Ovary (tissue), 9 donors: ENCODE measurements around the gene MATN3. TPM values are rescaled to one million over a fixed set of nuclear protein-coding genes. Genes with fewer than 3 reads are reported as not detected.
A peak's percentile ranks its signal among the peaks of the same experiment; 100 is the strongest.

Source experiments
- DNase-seq, 5 donors: peaks; one replicate each; pipeline ENCODE4 v3.0.0-alpha.2; 2019 to 2020
- H3K27ac ChIP-seq, 2 donors: fragments of 200-600 bp; one replicate each; pipeline versions ENCODE4 v1.5.1 to v1.8.0; 2019 to 2022
- H3K27me3 ChIP-seq: fragments of 200-600 bp; one replicate; pipeline ENCODE4 v1.8.0; 2022
- H3K36me3 ChIP-seq: fragments of 200-600 bp; sonication (generic); one replicate; pipeline ENCODE4 v1.5.1; 2019
- H3K4me1 ChIP-seq: one replicate; pipeline ENCODE4 v1.8.1; 2013; ENCODE audit warnings: mild to moderate bottlenecking, moderate library complexity; ENCODE audit not compliant: insufficient read depth
- H3K4me3 ChIP-seq: fragments of 200-600 bp; sonication (generic); one replicate; pipeline ENCODE4 v1.5.1; 2017
- H3K9me3 ChIP-seq, 2 donors: fragments of 200-600 bp in 1 of 2; sonication (generic) in 1 of 2; one replicate each; pipeline versions ENCODE4 v1.5.1 to v1.8.1; 2013 to 2019; ENCODE audit warnings: mild to moderate bottlenecking in 1 of 2, moderate library complexity in 1 of 2
- EP300 ChIP-seq: sonication (generic); formaldehyde crosslinking; IDR thresholded peaks from one replicate; pipeline ENCODE4 v1.6.1; 2017; ENCODE audit warnings: antibody characterized with exemption
- POLR2A ChIP-seq: fragments of 450-650 bp; IDR thresholded peaks from one replicate; pipeline ENCODE4 v1.6.1; 2017; ENCODE audit warnings: antibody characterized with exemption, mild to moderate bottlenecking, moderate library complexity
- WGBS, 3 donors: extraction: QIAGEN DNeasy Blood & Tissue Kit in 1 of 3; methylation state at CpG; one replicate each; pipeline versions ENCODE4 v1.1.5 to v1.1.7; 2013 to 2017; 5-methylcytosine and 5-hydroxymethylcytosine counted together
- intact Hi-C, 4 donors: fragments of 100-400 bp; cut with DNase I; formaldehyde crosslinking; loops; one replicate each; pipeline versions ENCODE4 v1.11.0 to v1.15.1; 2022 to 2023
- polyA plus RNA-seq, 2 donors: library from polyadenylated mRNA; stranded (reverse); fragments of 200-250 nt in 1 of 2; fragments of 350-450 nt in 1 of 2; fragmentation: Illumina TruSeq in 1 of 2; extraction: RNeasy Lipid Tissue Mini Kit (QIAGEN cat#74804) in 1 of 2; gene quantifications; one replicate each; pipeline ENCODE4 v1.2.3, GENCODE V29; 2013 to 2014
- total RNA-seq, 7 donors: library from RNA; depleted of rRNA in 2 of 7; stranded (reverse); fragments of >200 nt in 2 of 7; fragmentation: NEBNext Ultra II Directional in 3 of 7; extraction: Animal tissue kit (Norgen Biotek cat#: 25700) in 3 of 7; gene quantifications; one replicate each; pipeline versions ENCODE4 v1.1.0 to v1.2.4, GENCODE V29; 2016 to 2023
- TF ChIP-seq, protein P1 (sequence below), 3 donors: fragments of 450-650 bp in 2 of 3; fragments of 200-600 bp in 1 of 3; IDR thresholded peaks; one replicate each; pipeline versions ENCODE4 v1.5.1 to v1.8.0; 2016 to 2022; ENCODE audit warnings: antibody characterized with exemption in 3 of 3, mild to moderate bottlenecking in 1 of 3
- donor health status: DM: no; HTN: no; CAD: no; lungs with moderate emphysema.
- donor health status: DM: no; HTN: no; CAD: no.
- donor health status: Bipolar disorder and iron deficiency.
- donor health status: DM: yes; HTN: yes; CAD: no.
- donor health status: DM: no; HTN: no; CAD: no.
- donor health status: DM: yes; HTN: yes; CAD: no.

The MATN3 gene
- total and polyA plus RNA-seq, 9 donors = 0.34 to 2.5 (median 0.73) TPM

GRCh38 chr2:20057268-20057667 is 44.8 kb upstream of the MATN3 start:
- DNase-seq = no peak
- H3K36me3 ChIP-seq = no peaks in the 10 kb centered on the region
- H3K4me3 ChIP-seq = no peak overlapping the region
- TF ChIP-seq, protein P1, sequence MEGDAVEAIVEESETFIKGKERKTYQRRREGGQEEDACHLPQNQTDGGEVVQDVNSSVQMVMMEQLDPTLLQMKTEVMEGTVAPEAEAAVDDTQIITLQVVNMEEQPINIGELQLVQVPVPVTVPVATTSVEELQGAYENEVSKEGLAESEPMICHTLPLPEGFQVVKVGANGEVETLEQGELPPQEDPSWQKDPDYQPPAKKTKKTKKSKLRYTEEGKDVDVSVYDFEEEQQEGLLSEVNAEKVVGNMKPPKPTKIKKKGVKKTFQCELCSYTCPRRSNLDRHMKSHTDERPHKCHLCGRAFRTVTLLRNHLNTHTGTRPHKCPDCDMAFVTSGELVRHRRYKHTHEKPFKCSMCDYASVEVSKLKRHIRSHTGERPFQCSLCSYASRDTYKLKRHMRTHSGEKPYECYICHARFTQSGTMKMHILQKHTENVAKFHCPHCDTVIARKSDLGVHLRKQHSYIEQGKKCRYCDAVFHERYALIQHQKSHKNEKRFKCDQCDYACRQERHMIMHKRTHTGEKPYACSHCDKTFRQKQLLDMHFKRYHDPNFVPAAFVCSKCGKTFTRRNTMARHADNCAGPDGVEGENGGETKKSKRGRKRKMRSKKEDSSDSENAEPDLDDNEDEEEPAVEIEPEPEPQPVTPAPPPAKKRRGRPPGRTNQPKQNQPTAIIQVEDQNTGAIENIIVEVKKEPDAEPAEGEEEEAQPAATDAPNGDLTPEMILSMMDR (IDR thresholded peaks at IDR 0.05) = no peak
- TF ChIP-seq EP300 (no peak), POLR2A (no peak)
- no peaks in the 10 kb centered on the region for H3K27me3 ChIP-seq
- intact Hi-C loops = no loop called here
- no peak overlapping the region for H3K27ac ChIP-seq
- 90 to 94% (median 91%) methylated on average over 1 of the region's 1 CpG for WGBS, 3 donors
- H3K4me1 ChIP-seq = peaks cover 1% of the 10 kb centered on the region
- no peaks in the 10 kb centered on the region for H3K9me3 ChIP-seq

DNA sequence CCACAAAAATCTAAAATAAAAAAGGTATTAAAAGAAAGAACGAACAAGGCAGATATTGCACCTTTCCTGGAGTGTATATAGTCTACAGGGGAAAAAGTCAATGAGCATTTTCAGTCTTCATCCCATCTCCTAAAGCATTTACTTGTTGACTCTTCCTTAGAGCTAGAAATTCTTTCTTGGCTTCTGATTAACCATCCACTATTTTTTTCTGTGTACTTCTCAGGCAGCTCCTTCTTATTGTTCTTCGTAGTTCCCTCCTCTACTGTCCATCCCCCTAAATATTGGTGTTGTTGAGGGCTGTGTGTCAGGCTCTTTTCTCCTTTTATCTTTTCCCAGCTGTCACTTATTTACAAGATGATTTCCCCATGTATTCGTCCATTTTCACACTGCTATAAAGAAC is 42.5 kb upstream of the MATN3 start:
- Histone ChIP-seq H3K4me3 (no peak overlapping the region), H3K27me3 (no peaks in the 10 kb centered on the region), H3K9me3 (no peaks in the 10 kb centered on the region), H3K4me1 (peaks cover 1% of the 10 kb centered on the region), H3K27ac (no peak overlapping the region), H3K36me3 (no peaks in the 10 kb centered on the region)
- DNase-seq = no peak
- 93 to 96% (median 95%) methylated on average over 3 of the region's 3 CpGs for WGBS, 3 donors
- TF ChIP-seq, protein P1 (IDR thresholded peaks at IDR 0.05) = no peak
- TF ChIP-seq POLR2A (no peak), EP300 (no peak)
- intact Hi-C loops = no loop called here

DNA sequence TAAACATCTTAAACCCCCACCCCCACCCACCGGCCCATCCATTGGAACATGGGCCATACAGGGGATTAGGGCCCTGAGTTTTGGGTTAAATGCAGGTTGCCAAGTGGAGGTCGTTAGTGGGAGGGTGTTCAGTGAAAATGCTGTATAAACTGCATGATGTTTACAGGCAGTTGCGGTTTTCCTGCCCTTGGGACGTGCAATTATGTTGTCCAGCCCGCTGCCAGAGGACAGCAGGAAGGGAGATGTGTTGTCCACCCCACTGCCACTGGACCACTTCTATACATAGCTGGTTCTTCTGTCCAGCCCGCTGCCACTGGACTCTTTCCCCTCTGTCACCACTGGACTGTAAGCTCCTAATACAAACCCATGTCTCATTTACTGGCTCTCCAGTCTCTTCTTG is 41.7 kb upstream of the MATN3 start:
- intact Hi-C loops = no loop called here
- no peak for DNase-seq

GRCh38 chr2:20052861-20053281 is 40.4 kb upstream of the MATN3 start:
- no peaks in the 10 kb centered on the region for H3K9me3 ChIP-seq
- TF ChIP-seq EP300 (no peak), POLR2A (no peak)
- TF ChIP-seq, protein P1 (IDR thresholded peaks at IDR 0.05) = no peak
- intact Hi-C loops = no loop called here
- H3K36me3 ChIP-seq = no peaks in the 10 kb centered on the region
- peak overlapping the region; percentile 86 to 97 for H3K27ac ChIP-seq
- no peaks in the 10 kb centered on the region for H3K27me3 ChIP-seq
- peak; percentile 56 to 80 (median 64) for DNase-seq
- peak overlapping the region; percentile 77 for H3K4me3 ChIP-seq
- peaks cover 5% of the 10 kb centered on the region for H3K4me1 ChIP-seq
- 2 to 4% (median 4%) methylated on average over 5 of the region's 5 CpGs for WGBS, 3 donors

More for the DNA sequence above, 41.7 kb upstream of the MATN3 start:
- H3K4me3 ChIP-seq = no peak overlapping the region
- peaks cover 1% of the 10 kb centered on the region for H3K4me1 ChIP-seq
- no peak overlapping the region for H3K27ac ChIP-seq
- H3K27me3 ChIP-seq = no peaks in the 10 kb centered on the region
- no peaks in the 10 kb centered on the region for H3K36me3 ChIP-seq
- TF ChIP-seq POLR2A (no peak), EP300 (no peak)
- TF ChIP-seq, protein P1 (IDR thresholded peaks at IDR 0.05) = no peak
- WGBS, 3 donors = 67 to 77% (median 73%) methylated on average over 6 of the region's 6 CpGs
- no peaks in the 10 kb centered on the region for H3K9me3 ChIP-seq
